Stimulated activated CD4-positive, alpha-beta T cell treated with anti-CD3 and anti-CD28 coated beads, Interleukin-4, amount 100 ng/mL, for 1 hour (primary cell): ENCODE measurements around the gene GRM7.

ENCODE experiments used
- DNase-seq: peaks from one replicate; pipeline ENCODE4 v3.0.0-alpha.2; 2020

The GRM7 gene

GRCh38 chr3:6985848-6986247 is 124.9 kb downstream of the GRM7 start:
- no peak for DNase-seq

DNA sequence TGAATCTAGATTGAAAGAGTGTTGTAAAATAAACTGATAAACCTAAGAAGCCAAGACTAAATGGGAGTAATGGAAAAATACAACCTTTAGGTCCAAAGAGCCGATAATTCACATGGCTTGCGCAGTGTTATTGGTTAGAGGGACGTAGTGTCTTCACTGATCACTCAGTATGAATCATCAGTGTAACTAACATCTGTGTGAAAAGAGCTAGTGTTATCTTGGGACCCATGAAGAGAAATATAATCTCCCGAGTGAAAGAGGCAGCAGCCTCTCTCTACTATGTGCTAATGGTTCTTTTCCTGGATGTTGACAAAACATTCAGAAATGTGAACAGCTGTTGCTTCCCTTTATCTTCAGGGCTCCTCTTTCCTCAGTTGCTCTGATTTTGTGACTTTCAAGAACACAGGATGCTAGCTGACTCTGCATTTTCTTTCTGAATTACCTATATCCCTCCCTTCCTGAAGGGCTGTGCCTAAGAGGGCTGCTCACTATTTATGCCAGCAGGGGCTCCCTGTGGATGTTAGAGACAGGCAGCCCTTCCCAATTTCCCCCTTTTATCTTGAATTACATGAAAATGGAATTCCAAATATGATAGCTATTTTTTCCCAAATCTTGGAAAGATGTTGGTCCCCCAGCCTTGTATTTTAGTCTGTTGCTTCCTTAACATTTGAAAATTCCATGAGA is 128.8 kb downstream of the GRM7 start:
- no peak for DNase-seq

DNA sequence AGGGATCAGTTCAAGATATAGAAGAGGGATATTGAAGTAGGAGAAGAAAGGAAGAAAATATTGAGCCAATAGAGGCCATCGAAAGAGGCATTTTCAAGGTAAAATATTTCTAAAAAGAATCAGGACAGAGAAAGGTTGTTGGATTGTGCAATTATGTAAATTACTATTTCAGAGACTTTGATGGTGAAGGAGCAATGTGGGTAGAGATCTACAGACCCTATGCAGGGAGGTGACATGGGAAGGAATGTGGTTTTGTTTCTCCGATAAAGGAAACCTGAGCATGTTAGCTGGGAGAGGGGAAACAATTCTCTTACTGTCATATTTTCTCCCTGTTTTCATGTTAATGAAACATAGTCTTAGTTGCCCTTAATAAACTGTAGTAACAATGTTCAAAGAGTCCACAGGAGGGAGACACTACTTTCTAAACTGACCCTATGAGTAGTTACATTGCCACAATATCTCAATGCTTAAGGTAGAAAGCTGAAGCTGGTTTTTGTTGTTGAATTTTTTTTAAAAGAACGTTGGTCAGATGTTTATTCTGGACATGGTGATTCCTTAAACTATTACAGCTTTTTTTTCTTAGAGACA is 133.3 kb downstream of the GRM7 start:
- DNase-seq, result no peak

DNA sequence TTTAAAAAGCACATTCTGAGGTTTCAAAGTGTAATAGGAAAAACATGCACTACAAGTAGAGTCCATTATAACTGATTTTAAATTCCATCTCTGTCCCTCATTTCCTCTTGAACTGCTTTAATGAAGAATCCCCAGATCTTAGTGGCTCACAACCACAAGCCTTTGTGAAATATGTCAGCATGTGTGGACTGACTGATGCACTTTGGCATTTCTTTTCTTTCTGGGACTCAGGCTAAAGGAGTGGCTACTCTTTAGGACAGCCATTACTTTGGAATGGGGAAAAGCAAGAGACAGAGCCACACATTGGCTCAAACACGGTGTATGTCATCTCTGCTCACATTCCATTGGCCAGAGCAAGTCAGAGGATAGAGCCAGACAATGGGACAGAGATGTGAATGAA is 139.6 kb downstream of the GRM7 start:
- DNase-seq, result no peak

DNA sequence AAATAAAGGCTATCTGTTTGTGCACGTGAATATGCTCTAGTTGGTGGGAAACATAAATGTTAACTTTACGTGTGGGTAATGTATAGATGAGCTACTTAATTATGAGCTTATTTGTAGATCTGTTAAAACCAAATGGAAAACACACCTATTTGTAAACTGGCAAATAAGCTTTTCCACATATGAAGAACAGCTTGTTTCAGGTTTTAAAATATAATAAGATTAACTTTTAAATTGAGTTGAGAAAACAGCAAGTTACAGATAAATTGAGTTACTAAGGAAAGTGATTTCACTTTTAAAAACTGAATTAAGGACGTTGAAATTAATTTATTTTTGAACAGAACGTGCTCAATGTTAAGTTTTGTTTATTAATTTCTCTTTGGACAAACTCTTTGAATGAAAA is 140.5 kb downstream of the GRM7 start:
- DNase-seq, result no peak

DNA sequence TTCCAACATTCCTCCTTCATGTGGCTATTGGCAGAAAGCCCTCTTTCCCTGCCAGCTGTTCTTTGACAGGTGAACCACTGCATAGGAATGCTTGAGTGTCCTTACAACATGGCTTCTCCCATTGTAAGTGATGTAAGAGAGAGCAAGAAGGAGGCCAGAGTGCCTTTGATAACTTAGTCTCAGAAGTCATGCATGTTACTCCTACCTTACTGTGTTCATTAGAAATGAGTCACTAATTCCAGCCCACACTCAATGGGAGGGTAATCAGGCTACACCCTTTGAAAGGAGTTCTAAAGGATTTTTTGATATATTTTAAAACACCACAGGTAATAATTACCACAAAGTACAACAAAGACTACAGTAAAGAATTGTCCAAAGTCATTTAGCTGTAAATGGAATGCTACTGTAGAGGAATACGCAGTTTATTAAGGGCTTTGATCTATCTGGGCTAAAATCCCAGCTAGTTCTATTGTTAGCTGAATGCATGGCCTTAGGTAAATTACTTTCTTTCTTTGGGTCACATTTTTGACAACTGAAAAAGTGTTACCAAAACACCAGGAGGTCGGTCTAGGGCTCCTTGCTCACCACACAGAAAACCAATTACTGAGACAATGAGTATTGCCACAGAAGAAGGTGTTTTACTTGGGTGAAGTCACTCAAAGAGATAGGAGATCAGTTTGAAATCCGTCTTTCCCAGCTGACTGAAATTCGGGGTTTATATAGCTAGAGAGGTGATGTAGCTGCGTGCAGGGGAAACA is 154.9 kb downstream of the GRM7 start:
- DNase-seq, result no peak

GRCh38 chr3:7025581-7026300 is 164.8 kb downstream of the GRM7 start:
- DNase-seq, result no peak

GRCh38 chr3:7029562-7029961 is 168.6 kb downstream of the GRM7 start:
- DNase-seq, result no peak

GRCh38 chr3:7038394-7038793 is 177.5 kb downstream of the GRM7 start:
- no peak for DNase-seq

DNA sequence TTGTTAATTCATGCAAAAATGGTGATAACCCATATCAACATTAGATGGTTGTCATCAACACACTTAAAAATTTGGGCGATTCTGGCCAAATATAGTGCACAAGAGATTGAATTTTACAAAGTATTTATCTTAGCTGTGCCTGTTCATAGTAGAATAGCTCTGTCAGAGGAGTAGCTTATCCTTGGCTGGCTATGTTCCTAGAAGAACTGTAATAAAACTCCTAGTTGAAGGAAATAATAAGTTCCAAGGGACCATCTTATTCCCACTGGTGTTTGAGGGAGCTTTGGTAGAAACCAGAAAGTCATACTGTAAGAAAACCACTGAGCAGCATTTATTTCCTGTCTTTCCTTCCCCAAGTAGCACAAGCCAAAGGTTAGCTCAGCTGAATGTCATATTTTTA is 201.8 kb downstream of the GRM7 start:
- DNase-seq, result no peak

DNA sequence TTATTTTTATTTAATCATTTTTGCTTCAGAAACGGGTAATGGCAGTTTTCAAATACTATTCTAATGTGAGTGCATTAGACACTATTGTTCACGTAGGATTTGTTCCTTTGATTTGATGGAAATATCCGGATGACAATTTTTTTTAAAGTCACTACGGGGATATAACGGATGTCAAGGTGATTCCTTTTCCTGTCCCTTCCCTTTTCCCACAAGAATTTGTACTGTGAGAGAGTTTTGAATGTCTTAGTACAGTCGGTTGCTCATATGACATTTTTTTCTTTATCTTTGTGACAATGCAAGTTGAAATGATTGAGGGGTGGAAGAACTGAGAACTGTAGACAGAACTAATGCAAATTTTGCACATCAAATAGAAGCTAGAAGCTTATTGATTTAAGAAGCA is 209.5 kb downstream of the GRM7 start:
- no peak for DNase-seq

DNA sequence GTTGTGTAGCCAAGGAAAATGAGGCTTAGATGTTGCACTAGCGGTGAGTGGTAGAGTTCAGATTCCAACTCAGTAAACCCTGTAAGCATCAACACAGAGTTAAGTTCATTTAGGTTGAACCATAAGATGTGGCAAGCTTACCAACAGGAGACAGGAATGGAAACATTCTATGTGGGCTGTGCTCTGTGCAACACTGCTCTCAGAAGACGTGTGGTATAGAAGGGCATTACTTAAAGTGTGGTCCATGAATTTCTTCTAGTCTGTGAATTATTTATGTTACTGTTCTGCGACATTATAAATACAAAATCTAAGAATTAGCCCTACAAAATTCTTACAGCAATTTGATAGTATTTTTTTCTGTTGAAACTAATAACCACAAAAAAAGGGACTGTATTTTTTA is 213.3 kb downstream of the GRM7 start:
- DNase-seq, result no peak

GRCh38 chr3:7075117-7075516 is 214.2 kb downstream of the GRM7 start:
- DNase-seq, result no peak

DNA sequence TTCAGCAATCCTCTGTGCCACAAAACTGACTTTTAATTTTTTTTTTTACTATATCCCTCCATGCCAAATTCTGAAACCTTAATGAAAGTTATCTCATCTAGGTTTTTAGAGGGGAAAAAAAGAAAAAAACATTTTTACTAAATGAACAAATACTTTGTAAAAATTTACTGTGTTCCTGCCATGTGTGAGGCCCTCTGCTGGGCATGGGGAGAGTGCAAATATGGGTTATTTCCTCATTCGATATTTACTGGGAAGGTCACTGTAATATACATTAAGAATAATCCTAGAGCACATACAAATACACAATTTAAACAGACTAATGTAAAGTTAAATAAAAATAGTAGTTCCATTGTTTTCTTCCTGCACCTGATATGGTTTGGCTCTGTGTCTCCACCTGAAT is 215.0 kb downstream of the GRM7 start:
- no peak for DNase-seq

DNA sequence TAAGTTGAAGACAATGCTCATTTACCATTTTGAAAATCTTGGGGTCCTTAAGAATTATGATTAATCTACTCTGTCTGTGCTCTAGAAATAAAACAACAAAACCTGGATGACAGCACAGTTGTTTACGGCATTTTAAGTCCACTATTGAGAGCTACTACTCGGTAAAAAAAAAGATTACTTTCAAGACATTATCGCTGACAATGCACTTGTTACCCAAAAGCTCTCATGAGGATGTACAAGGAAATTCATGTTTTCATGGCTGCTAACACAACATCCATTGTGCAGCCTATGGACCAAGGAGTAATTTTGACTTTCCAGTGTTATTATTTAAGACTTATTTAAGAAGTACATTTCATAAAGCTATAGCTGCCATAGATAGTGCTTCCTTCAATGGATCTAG is 221.3 kb downstream of the GRM7 start:
- DNase-seq, result no peak

- no peak for DNase-seq
Measured at GRCh38 chr3:7086417-7086816, 225.5 kb downstream of the GRM7 start.

GRCh38 chr3:7095116-7095515 is 234.2 kb downstream of the GRM7 start:
- DNase-seq, result no peak

GRCh38 chr3:7100136-7100535 is 239.2 kb downstream of the GRM7 start:
- DNase-seq, result no peak

DNA sequence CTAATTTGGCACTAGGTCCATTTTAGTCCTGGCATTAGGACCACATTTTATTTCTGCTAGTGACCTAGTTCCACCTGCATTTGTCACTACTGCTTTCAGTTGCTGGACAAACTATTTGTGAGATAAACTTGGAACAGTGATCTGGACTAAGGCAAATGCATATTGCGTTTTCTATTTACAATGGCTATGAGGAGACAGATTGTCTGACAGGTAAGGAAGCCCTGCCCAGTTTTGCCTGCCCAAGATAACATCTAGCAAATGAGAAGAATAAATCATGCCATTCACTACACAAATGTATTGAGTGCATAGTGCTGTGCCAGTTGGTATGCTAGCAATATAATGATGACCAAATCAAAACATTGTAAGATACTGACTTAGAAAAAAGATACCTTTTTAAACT is 245.7 kb downstream of the GRM7 start:
- DNase-seq, result no peak

GRCh38 chr3:7112523-7113056 is 251.7 kb downstream of the GRM7 start:
- DNase-seq, result no peak

DNA sequence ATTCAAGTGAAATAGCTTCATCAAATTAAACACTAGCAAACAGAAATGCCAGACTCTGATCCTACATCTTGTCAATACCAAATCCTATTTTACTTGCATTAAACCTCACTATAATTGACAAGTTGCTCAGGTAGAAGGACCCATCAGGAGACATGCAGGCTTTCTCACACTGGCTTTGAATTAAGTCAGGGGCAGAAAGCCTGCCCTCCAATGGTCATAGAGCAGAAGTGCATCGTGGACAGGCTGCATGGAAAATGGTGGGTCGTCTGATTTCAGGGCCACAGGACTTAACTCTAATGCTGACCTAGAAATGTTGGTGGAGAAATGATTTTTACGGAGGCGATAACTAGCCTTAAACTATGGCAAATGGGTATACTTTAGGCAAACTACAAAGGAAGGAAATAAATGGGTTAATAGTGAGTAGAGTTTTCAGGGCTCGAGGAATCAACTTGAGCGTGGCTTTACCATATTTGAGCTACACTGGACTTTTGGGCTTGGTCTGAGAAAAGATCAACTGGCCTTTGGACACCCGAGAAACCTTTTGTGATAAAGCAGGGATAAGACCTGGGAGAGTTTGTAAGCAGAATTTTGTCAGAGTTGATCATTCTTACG is 283.9 kb downstream of the GRM7 start:
- DNase-seq, result no peak

GRCh38 chr3:7146529-7146928 is 285.6 kb downstream of the GRM7 start:
- DNase-seq, result no peak

DNA sequence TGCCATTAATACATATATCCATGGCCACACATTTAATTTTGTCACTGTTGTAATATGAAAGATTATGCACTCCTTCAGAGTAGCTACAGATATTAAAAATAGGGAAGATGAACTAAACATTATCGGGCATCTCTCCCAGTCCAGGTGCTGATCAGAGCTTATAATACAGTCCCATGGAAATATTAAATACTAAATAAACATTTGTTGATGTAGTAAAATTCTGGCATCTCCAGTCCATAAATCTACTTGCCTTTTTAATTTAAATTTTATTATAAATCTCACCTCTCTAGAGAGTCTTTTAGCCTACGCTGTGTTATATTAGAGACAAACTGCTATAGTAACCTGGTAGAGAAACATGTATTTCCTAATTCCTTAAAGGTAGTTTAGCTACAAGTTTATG is 297.6 kb downstream of the GRM7 start:
- no peak for DNase-seq
